GM23338 (cell line): ENCODE results near the gene SIX6. TPM values are rescaled to one million over a fixed set of nuclear protein-coding genes. Genes with fewer than 3 reads are reported as not detected.

Experiments used
- CREB1 ChIP-seq: fragments of 250-450 bp; sonication (Bioruptor Pico); IDR thresholded peaks from 2 replicates; pipeline ENCODE4 v1.5.0; 2020; ENCODE audit warnings: low read depth, mild to moderate bottlenecking, moderate library complexity
- CTCF ChIP-seq, 2 experiments: fragments of 200-600 bp in 1 of 2; sonication (generic) in 1 of 2; conservative IDR thresholded peaks; 2 replicates each; pipeline versions ENCODE4 v1.5.1 to v1.6.1; 2016 to 2017; ENCODE audit warnings: antibody characterized with exemption in 2 of 2, low read depth in 2 of 2, mild to moderate bottlenecking in 2 of 2, moderate library complexity in 1 of 2
- ETS1 ChIP-seq: IDR thresholded peaks from 2 replicates; pipeline ENCODE4 v1.6.1; 2016; ENCODE audit warnings: antibody characterized with exemption
- NANOG ChIP-seq: IDR thresholded peaks from 2 replicates; pipeline ENCODE4 v1.6.1; 2016; ENCODE audit warnings: antibody characterized with exemption, borderline replicate concordance
- POLR2AphosphoS5 ChIP-seq: IDR thresholded peaks from 2 replicates; pipeline ENCODE4 v1.6.1; 2016; ENCODE audit warnings: antibody characterized with exemption, low read depth
- ZNF114 ChIP-seq: fragments of 250-450 bp; sonication (Bioruptor Pico); IDR thresholded peaks from 2 replicates; pipeline ENCODE4 v1.5.0; 2020; ENCODE audit warnings: mild to moderate bottlenecking, moderate library complexity
- ZNF462 ChIP-seq: fragments of 250-450 bp; sonication (Bioruptor Pico); IDR thresholded peaks from 2 replicates; pipeline ENCODE4 v1.5.0; 2020; ENCODE audit warnings: mild to moderate bottlenecking, moderate library complexity
- polyA plus RNA-seq: library from polyadenylated mRNA; unstranded; fragments of >200 nt; fragmentation: Nextera tagmentation; extraction: Ambion mirVana; gene quantifications from 2 replicates; pipeline ENCODE4 v1.2.1, GENCODE V29; 2016
- total RNA-seq: library from RNA; depleted of rRNA; stranded (reverse); fragments of >200 nt; shearing (Covaris generic); gene quantifications from 2 replicates; pipeline ENCODE4 v1.2.3, GENCODE V29; 2014

Gene SIX6
- total and polyA plus RNA-seq, 2 experiments from 2014 or later, result 0.11 TPM; not detected in 1

GRCh38 chr14:60512126-60512525 is 3.2 kb downstream of the SIX6 start (continued):
- TF ChIP-seq ZNF462 (CRISPR knock-in tag) (no peak), CTCF (conservative IDR thresholded peaks at IDR 0.05; ENCODE audit: low read depth in 2 of 2) (no peak), POLR2AphosphoS5 (no peak), CREB1 (CRISPR knock-in tag) (no peak), ZNF114 (CRISPR knock-in tag) (no peak), ETS1 (no peak), NANOG (no peak)
